HG03064 (cell line): ENCODE measurements around the gene MED1.
"Not testable (repeated sequence)": the region's sequence is repeated elsewhere in the genome, so short reads cannot be mapped to it uniquely, and the experiment has no call there.

Experiments
- ATAC-seq: cut with Tn5 transposase; IDR thresholded peaks from one replicate; pipeline ENCODE4 v1.9.1; 2021; ENCODE audit warnings: low read depth; ENCODE audit not compliant: unreplicated experiment

MED1 gene

DNA sequence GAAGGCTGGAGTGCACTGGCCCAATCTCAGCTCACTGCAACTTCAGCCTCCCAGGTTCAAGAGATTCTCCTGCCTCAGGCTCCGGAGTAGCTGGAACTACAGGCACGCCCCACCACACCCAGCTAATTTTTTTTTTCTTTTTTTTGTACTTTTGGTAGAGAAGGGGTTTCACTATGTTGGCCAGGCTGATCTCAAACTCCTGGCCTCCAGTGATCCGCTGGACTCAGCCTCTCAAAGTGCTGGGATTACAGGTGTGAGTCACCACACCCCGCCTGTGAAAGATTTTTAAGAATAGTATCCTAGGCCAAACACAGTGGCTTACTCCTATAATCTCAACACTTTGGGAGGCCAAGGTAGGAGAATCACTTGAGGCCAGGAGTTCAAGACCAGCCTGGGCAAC, 83.3 kb downstream of the MED1 start:
- ATAC-seq, result not testable (repeated sequence)

DNA sequence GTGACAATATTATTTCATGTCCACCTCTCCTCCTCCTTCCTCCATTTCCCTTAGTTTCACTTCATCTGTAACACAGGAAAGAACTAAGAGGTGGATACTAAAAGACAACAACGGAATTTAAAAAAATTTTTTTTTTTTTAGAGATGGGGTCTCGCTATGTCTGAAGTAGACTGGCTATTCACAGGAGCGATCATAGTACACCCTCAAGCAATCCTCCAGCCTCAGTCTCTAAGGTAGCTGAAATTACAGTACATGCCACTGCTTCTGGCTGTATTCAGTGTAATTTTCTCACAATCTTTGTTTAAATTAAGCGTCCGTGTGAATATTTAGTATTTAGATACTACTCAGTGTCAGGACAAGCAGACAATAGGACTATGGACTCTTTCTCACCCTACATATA, 85.2 kb downstream of the MED1 start:
- ATAC-seq, result no peak

DNA sequence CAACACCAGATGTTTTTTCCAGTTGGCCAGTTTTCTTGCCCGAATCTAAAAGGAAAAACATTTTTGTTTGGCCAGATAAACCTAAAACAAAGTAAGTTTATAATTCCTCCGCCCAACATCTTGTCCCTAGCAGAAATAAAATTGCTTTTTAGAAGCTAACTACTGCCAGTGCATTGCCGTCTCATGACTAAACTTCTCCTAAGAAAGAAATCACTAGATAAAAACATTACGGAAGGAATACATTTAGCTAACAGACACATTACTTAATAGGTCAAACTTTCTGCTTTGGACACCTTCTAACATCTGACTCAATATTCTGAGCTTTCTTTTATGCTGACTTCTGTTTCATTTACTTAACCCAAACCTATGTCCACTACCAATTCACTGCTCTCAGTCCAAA, 85.8 kb downstream of the MED1 start:
- no peak for ATAC-seq

DNA sequence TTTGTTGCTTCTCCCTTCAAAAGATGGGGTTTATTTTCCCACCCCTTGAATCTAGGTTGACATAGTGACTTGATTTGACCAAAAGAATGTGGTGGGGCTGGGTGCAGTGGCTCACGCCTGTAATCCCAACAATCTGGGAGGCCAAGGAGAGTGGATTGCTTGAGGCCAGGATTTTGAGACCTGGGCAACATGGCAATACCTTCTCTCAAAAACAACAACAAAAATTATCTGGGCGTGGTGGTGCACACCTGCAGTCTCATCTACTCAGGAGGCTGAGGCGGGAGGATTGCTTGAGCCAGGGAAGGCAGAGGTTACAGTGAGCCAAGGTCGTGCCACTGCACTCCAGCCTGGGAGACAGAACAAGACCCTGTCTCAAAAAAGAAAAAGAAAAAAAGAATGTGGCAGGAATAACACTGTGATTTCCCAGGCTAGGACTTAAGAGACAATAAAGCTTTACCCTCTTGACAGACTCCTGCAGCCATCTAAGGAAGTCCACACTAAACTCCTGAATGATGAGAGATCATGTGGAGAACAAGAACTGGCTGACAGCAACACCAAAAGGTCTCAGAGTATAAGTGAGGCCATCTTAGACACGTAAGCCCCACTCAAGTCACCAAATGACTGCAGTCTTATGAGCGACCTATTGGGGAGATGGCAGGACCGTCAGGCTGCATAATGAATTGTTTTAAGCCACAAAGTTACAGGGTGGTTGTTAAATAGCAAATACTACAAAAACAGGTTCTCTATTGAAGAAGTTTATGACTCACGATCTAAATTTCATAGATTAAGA, 86.6 kb downstream of the MED1 start:
- no peak for ATAC-seq

DNA sequence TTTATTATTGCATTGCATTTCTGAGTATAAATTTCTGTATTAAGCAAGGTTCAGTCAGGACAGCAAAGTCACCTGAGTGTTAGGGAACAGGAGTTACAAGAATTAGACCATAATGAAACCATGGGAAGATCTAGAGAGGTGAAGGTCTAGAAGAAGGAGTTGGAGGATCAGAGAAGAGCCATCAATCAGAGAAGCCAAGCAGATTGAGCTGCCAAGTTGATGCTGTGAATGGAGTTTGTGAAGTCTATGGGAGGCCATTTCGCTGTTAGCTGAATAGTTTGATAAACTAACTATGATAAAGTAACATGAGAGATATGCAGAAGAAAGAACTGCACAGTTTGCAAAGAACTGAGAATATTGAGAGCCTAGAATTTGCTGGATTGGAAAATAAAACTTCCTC, 90.0 kb downstream of the MED1 start:
- no peak for ATAC-seq

DNA sequence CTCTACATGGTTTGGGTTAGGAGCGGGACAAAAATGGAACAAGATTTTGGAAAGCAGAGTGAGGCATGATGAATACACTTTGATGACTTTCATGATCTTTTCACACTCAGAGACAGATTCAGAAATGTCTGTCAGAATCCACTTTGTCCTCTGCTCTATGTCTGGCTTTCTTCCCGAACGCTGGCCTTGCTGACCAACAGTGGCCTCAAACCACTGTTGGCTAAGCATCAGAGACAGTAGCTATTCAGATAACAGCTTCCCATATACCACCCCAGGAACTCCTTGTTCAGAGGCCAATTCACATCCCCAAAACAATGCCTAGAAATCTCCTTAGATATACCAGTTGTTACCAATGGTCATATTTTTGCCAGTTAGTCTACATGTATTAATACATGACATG, 90.5 kb downstream of the MED1 start:
- no peak for ATAC-seq

DNA sequence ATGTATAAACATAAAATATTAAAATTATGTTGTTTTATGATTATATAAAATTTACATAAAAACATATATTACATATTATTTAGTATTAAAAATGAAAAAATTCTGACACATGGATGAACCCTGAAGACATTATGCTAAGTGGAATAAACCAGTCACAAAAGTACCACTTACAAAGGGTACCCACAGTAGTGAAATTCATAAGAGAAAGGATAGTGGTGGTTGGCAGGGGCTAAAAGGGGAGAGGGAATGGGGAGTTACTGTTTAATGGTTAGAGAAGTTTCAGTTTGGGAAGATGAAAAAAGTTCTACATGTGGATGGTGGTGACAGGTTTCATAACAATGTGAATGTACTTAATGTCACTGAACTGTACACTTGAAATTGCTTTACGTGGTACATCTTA, 91.1 kb downstream of the MED1 start:
- no peak for ATAC-seq

DNA sequence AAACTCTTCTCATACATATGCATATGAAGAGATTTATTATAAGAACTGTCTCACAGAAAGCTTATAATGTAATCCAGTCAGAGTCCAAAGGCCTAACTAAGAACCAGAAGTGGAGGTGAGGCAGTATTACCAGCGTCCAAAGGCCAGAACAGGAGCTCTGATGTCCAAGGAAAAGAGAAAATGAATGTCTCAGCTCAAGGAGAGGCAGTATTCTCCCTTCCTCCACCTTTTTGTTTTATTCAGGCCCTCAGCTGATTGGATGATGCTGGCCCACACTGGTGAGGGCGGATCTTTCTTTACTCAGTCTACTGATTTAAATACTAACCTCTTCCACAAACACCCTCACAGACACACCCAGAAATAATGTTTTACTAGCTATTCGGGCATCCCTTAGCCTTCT, 93.1 kb downstream of the MED1 start:
- ATAC-seq, result no peak

DNA sequence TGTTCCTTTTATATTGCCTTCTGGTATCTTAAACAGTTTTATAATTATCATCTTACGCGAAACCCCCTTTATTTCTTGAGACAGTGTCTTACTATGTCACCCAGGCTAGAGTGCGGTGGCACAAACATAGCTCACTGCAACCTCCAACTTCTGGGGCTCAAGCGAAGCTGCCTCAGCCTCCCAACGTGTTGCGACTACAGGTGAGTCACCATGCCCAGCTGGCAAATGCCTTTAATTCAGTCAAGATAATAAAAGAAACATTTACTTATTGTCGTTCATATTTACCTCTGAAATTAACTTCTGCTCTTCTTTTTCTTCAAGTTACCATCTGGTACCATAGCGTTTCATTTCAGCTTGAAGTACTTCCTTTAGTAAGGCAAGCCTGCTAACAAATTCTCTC, 93.6 kb downstream of the MED1 start:
- ATAC-seq, result no peak
